A549 (cell line): ENCODE results near the gene SORCS2.

Source experiments
- CEBPB ChIP-seq, 2 experiments: fragments of >200 bp in 1 of 2; sonication (Bioruptor Twin) in 1 of 2; formaldehyde crosslinking in 1 of 2; IDR thresholded peaks; 2 replicates each; pipeline ENCODE4 v1.6.1; 2012 to 2016
- HOXA7 ChIP-seq: fragments of 250-450 bp; sonication (Bioruptor Pico); IDR thresholded peaks from 2 replicates; pipeline ENCODE4 v1.5.0; 2020; ENCODE audit warnings: mild to moderate bottlenecking, moderate library complexity
- JUNB ChIP-seq: fragments of >200 bp; sonication (Bioruptor Twin); formaldehyde crosslinking; IDR thresholded peaks from 2 replicates; pipeline ENCODE4 v1.6.1; 2016
- TF ChIP-seq, protein P1 (sequence below): fragments of >200 bp; sonication (Bioruptor Twin); formaldehyde crosslinking; IDR thresholded peaks from 3 replicates; pipeline ENCODE4 v1.5.1; 2016
- TF ChIP-seq, protein P2 (sequence below): IDR thresholded peaks from 2 replicates; pipeline ENCODE4 v1.6.1; 2012

DNA sequence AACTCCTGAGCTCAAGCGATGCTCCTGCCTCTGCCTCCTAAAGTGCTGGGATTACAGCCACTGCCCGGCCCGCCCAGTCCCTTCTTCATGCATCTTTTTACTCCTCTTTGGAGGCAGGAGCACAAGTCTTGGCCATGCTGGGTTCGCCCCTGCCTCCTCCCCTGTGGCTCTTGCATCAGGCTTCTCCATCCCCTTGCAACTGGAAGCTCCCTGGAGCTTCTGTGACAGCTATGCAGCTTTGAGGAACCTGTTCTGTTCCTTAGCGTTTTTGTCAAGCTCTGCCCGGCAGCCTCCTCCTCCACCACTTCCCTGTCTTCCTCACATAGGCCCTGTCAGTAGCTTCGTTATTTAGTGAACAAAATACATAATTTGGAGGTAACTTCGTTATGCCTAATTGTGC, 168.5 kb downstream of the SORCS2 start:
- TF ChIP-seq HOXA7 (CRISPR knock-in tag) = no peak
- no peak for TF ChIP-seq CEBPB (IDR thresholded peaks at IDR 0.05)
- TF ChIP-seq, protein P1, sequence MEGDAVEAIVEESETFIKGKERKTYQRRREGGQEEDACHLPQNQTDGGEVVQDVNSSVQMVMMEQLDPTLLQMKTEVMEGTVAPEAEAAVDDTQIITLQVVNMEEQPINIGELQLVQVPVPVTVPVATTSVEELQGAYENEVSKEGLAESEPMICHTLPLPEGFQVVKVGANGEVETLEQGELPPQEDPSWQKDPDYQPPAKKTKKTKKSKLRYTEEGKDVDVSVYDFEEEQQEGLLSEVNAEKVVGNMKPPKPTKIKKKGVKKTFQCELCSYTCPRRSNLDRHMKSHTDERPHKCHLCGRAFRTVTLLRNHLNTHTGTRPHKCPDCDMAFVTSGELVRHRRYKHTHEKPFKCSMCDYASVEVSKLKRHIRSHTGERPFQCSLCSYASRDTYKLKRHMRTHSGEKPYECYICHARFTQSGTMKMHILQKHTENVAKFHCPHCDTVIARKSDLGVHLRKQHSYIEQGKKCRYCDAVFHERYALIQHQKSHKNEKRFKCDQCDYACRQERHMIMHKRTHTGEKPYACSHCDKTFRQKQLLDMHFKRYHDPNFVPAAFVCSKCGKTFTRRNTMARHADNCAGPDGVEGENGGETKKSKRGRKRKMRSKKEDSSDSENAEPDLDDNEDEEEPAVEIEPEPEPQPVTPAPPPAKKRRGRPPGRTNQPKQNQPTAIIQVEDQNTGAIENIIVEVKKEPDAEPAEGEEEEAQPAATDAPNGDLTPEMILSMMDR = no peak
- TF ChIP-seq, protein P2, sequence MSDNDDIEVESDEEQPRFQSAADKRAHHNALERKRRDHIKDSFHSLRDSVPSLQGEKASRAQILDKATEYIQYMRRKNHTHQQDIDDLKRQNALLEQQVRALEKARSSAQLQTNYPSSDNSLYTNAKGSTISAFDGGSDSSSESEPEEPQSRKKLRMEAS = no peak
- TF ChIP-seq JUNB = no peak
